Stimulated activated CD8-positive, alpha-beta memory T cell treated with anti-CD3 and anti-CD28 coated beads, Interleukin-12 subunit alpha, Interleukin-12 subunit beta, amount 100 ng/mL, for 24 hours (primary cell): ENCODE data around the gene SLU7.
"Not testable (repeated sequence)": the region's sequence is repeated elsewhere in the genome, so short reads cannot be mapped to it uniquely, and the experiment has no call there.

Source experiments
- DNase-seq: peaks from one replicate; pipeline ENCODE4 v3.0.0-alpha.2; 2020; ENCODE audit errors: extremely low read depth

Gene SLU7

GRCh38 chr5:160450164-160450932 lies 31.5 kb upstream of the SLU7 start:
- no peak for DNase-seq

- no peak for DNase-seq
Observed at GRCh38 chr5:160449458-160449857, 30.6 kb upstream of the SLU7 start.

GRCh38 chr5:160448886-160449285 lies 30.0 kb upstream of the SLU7 start:
- no peak for DNase-seq

GRCh38 chr5:160445751-160446150 lies 26.9 kb upstream of the SLU7 start:
- no peak for DNase-seq

GRCh38 chr5:160445132-160445531 lies 26.3 kb upstream of the SLU7 start:
- DNase-seq: no peak

GRCh38 chr5:160444407-160444806 lies 25.5 kb upstream of the SLU7 start:
- no peak for DNase-seq

GRCh38 chr5:160442824-160443431 lies 24.0 kb upstream of the SLU7 start:
- no peak for DNase-seq

- DNase-seq: no peak
Observed at GRCh38 chr5:160441311-160441781, 22.5 kb upstream of the SLU7 start.

- peak; percentile 71 for DNase-seq
Observed at GRCh38 chr5:160439205-160439600, 20.3 kb upstream of the SLU7 start.

- no peak for DNase-seq
Observed at GRCh38 chr5:160438316-160439204, 19.7 kb upstream of the SLU7 start.

GRCh38 chr5:160437271-160437670 lies 18.4 kb upstream of the SLU7 start:
- DNase-seq: no peak

GRCh38 chr5:160436661-160437060 lies 17.8 kb upstream of the SLU7 start:
- not testable (repeated sequence) for DNase-seq

- DNase-seq: no peak
Observed at GRCh38 chr5:160436017-160436416, 17.1 kb upstream of the SLU7 start.

GRCh38 chr5:160435532-160435931 lies 16.7 kb upstream of the SLU7 start:
- DNase-seq: no peak

- no peak for DNase-seq
Observed at GRCh38 chr5:160434022-160434531, 15.2 kb upstream of the SLU7 start.

GRCh38 chr5:160432787-160433186 lies 13.9 kb upstream of the SLU7 start:
- no peak for DNase-seq

GRCh38 chr5:160432196-160432595 lies 13.3 kb upstream of the SLU7 start:
- no peak for DNase-seq

- no peak for DNase-seq
Observed at GRCh38 chr5:160427607-160428006, 8.7 kb upstream of the SLU7 start.

- DNase-seq: no peak
Observed at GRCh38 chr5:160423099-160423498, 4.2 kb upstream of the SLU7 start.

- peak; percentile 81 for DNase-seq
Observed at GRCh38 chr5:160421625-160422258, 2.9 kb upstream of the SLU7 start, which contains the start of gene PTTG1. PTTG1 (plus strand) TSS chr5:160421855; CDS start chr5:160422313, 458 bp downstream.

GRCh38 chr5:160420331-160420610 lies 1.4 kb upstream of the SLU7 start:
- no peak for DNase-seq
